HG03039 (cell line): ENCODE measurements around the gene ARHGAP22.

Experiments used
- ATAC-seq: cut with Tn5 transposase; IDR thresholded peaks from one replicate; pipeline ENCODE4 v1.9.1; 2021; ENCODE audit warnings: mild to moderate bottlenecking, moderate library complexity; ENCODE audit not compliant: unreplicated experiment

ARHGAP22 gene

DNA sequence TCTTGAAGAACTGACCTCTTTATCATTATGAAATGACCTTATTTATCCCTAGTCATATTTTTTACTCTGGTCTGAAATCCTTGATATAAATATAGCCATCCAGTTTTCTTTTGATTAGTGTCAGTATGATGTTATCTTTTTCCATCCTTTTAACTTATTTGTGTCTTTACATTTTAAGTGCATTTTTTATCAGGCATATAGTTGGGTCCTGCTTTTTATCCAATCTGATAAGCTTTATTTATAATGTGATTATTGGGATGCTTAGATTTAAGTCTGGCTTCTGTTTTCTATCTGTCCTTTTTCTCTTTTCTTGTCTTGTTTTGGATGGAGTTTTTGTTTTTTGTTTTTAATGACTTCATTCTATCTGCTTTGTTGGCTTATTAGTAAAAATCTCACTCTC is 119.2 kb downstream of the ARHGAP22 start:
- no peak for ATAC-seq

- no peak for ATAC-seq
Measured at GRCh38 chr10:48484911-48485310, 120.0 kb downstream of the ARHGAP22 start.

DNA sequence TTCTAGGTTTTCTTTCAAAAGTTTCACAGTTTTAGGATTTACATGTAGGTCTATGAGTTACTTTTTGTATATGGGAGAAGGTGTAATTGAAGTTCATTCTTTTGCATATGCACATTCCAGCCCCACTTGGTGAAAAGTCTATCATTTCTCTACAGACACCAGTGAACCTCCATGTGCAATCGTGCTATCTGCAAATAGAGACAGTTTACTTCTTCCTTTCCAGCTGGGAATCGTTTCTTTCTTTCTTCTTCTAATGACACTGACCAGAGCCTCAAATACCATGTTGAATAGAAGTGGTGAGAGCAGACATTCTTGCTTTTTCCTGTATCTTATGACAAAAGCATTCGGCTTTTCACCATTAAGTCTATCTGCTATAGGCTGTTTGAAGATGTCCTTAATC is 122.7 kb downstream of the ARHGAP22 start:
- no peak for ATAC-seq

DNA sequence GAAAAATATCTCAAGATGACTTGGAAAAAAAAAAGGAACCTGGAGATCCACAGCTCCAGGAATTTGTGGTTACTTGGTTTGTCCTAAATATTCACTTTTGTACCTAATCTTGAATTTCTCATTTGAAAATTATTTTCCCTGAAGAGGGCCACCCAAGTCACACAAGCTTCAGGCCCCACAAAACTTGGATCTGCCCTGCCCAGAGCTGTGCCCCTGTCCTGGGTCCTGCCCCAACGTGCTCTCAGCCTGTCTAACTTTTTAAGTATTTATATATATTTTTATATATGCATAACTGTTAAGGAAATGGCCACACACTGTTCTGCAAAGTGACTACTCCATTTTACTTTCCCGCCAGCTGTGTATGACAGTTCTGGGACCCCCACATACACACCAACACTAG is 123.5 kb downstream of the ARHGAP22 start:
- no peak for ATAC-seq

DNA sequence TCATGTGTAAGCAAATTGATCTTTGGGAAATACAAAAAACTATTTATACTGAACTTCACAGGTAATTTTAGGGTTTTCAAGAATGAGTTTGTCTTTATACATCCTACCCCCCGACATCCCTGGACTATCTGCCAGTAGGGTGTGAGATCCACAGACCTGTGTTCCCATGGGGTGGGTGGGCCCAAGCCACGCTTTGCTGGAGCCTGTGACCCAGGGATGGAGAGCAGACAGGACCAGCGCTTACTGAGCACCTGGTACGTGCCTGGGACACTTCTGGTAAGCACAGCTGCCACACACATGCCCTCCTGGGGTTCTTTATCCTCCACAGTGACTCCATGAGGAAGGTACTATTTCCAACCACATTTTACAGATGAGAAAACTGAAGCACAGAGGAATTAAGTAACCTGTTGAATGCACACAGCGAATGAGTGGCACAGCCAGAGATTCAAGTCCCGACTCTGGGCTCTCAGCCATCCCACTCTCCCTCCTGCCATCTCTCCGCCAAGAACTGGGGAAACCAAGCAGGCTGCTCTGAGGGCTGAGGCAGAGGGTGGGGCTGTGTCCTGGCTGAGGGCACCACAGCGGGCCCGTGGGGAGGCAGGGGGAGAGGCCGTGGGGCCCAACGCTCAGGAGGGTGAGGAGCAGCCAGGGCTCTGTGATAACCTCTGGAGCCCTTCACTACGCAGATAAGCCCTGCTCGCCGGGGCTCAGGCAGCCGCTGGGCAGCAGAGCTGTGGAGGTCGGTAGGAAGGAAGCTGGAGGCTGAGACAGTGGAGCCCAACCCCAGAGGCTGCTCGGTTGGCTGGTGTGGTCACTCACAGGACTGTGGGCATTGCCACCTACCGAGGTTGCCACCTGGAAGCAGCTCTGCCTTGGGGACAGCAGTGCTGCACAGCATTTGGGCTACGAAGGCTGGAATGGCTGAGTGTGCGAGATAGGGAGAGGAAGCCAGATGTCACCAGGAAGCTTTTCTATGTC is 124.2 kb downstream of the ARHGAP22 start:
- ATAC-seq, result no peak

- no peak for ATAC-seq
Measured at GRCh38 chr10:48478980-48479811, 125.7 kb downstream of the ARHGAP22 start.

DNA sequence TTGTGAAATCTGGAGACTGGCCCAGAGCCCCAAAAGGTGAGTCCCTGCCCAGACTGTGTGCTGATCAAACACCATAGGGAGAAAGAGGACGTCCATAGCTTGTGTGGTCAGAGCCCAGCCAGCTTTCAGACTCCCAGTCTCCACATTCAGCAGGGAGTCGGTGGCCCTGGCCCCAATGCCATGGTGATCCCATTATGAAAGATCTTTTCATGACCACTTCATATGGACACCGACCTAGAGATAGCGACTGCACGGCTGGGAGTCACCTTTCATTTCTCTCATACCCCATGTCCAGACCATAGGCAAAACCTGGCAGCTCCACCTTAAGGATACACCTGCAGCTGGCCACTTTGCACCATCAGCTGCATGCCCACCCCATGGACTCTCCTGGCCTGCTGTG is 126.4 kb downstream of the ARHGAP22 start:
- no peak for ATAC-seq

- ATAC-seq, result no peak
Measured at GRCh38 chr10:48477616-48478015, 127.3 kb downstream of the ARHGAP22 start.

- ATAC-seq, result no peak
Measured at GRCh38 chr10:48477141-48477540, 127.7 kb downstream of the ARHGAP22 start.

GRCh38 chr10:48476279-48476982 is 128.4 kb downstream of the ARHGAP22 start:
- ATAC-seq, result no peak

DNA sequence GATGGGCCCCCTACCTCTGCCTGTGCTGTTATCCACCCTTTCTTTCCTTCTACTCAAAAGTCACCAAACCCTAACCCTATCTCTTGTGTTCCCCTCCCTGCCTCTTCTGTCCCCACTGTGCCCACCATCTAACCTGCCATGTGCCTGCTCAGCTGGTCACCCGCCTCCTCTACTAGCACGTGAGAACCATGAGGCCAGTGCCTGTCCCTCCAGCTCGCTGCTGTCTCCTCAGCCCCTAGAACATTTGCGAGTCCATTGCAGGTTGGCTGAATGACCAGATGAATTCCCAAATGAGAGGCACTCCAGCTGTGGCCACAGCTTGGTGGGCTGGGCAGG is 129.0 kb downstream of the ARHGAP22 start:
- no peak for ATAC-seq

DNA sequence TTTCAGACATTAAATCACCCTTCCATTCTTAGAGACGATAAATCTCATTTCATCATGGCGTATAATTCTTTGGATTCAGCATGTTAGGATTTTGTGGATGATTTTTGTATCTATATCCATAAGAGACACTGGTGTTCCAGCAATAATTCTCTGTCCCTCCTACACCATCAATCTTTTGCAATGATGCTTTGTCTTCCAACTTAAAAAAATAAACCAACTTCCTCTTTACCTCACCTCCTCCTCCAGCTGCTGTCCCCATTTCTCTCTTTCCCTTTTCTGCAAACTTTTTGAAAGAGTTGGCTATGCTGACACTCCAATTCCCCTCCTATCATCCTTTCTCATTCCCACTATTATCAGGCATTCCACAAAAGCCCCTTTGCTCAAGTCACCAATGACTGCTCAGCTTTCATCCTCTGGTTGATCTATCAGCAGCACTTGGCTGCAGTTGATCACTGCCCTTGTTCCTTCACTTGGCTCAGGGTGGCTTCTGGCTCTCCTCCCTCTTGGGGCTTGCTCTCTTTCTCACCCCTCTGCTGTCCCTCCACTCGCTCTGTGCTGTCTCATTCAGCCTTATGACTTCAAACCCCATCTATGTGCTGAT is 130.0 kb downstream of the ARHGAP22 start:
- no peak for ATAC-seq

DNA sequence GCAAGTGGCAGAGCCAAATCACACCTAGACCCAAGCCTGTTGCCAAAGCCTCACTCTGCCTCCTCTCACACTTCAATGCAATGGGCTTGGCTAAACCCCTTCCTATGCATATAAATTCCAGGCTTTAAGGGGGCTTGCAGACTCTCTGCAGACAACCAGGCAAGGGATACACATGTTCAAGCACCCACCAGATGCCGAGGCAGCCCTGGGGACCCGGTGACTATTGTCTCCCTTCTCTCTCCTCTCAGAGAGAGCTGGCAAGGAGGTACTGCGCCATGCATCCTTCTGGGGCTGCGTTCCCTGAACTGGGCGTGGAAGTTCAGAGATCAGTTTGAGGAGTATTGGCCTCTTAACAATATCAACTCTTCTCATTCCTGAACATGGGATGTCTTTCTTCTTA is 131.2 kb downstream of the ARHGAP22 start:
- no peak for ATAC-seq

DNA sequence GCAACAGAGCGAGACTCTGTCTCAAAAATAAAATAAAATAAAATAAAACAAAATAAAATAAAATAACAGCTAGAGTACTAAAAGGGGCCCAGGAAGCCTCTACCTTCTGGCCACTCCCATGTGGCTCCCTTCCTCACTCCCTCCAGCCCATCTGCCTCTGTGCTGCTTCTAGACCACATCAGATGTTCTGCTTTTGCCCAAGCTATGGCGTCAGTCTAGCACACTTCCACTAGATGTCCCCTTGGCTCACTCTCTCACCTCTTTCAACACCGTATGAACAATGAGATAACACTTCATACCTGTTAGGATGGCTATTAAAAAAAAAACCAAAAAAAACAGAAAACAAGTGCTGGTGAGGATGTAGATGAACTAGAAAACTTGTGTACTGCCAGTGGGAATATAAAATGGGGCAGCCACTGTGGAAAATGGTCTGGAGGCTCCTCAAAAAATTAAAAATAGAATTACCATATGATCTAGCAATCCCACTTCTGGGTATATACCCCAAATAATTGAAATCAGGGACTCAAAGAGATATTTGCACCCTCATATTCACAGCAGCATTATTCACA is 132.3 kb downstream of the ARHGAP22 start:
- ATAC-seq, result no peak

DNA sequence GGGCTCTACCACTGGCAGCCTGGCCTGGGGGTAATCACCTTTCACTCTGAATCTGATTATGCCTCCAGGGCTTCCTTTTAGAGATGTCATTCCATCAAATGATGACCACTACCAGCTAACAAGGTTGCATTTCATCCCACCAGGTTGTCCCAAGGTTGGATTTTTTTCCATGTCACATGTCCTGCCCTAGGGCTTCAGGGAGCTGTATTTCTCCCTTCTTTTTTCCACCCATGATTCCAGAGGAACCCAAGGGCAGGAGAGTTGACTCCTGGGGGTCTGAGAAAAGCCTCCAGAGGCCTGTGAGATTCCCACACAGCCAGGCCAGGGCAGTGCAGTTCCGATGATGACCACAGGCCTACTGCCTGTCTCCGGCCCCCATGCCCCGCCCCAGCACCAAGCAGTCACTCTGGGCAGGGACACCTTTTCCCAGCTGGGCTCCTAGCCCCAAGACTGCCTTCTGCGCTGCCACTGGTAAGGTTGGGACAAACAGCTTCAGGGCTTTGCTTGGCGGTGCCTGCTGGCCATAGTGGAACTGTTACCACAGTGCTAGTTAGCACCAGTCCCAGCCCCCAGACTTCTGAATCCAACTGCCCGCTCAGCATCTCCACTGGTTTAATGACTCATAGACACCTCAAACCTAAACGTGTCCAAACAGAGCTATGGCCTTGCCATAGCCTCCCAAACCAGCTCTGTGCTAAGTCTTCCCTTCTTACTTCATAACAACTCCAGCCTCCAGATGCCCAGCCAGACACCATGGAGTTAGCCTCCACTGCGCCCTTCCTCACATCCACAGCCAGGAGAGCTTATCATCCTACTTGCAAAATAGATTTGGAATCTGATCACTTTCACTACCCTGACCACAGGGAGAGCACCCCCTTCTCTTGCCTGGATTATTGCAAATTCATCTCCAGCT is 133.7 kb downstream of the ARHGAP22 start:
- ATAC-seq, result no peak

DNA sequence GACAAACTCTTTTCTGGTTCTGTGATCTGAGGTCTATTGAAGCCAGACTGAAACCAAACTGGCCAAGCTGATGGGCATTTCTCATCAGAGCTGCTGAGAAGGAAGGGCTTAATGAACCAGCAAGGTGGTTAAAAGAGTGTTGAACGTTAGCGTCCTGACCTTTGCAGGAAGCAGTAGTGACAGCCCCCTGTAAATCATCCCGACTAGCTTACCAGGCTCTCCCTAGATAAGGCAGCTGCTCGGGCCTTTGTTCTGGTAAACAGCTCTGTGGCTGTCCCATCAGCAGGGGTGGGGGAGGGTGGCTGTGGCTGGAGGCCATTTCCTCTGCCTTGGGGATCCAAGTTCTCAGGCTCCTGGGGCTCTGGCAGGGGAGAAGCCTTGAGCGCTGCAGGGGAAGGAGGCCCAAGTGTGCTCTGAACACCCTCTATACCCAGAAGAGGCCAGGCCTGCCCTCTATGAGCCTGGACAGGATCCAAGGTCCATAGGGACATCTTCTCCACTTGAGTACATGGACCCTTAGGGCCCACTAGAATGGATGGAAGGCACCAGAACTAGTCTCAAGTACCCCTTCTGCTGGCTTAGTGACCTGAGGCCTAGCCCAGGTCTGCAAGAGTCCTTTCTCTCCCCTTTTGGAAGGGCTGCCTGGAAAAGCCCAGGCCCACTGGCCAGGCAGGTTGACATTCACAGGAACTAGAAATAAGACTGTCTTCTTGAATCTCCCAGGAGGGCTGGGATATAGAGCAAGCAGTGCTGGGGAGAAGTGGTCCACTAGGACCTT is 134.6 kb downstream of the ARHGAP22 start:
- ATAC-seq, result no peak

GRCh38 chr10:48469516-48470020 is 135.3 kb downstream of the ARHGAP22 start:
- ATAC-seq, result no peak

DNA sequence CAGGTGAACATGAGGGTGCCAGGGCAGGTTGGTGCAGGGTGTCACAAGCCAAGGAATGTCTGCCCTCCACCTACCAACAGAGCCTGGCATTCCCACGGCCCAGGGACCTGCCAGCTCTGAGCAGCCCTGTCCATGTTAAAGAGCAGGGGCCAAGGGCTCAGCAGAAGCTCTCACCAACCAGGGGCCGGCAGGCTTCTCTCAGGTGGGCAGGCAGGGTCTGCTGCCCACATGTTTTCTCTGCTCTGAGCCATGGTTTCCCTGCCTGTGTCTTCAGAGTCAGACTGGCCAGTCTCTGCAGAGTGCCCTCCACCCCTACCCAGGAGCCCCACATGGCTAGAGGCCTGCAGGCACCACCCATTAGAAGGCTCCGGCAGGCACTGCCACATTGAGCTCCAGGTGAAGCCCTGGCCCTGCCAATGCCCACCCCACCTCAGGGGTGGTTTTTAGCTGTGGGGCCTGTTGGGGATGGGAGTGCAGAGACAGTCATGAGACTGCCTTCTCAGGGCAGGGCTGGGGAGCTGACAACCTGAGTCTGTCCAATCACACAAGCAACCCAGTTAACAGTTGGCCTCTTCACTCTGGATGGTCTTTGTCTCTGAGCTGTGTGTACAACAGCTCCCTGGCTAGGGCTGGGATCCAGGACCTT is 135.9 kb downstream of the ARHGAP22 start:
- ATAC-seq, result no peak
